HepG2 (cell line): ENCODE measurements around the gene PNKD. TPM values are rescaled to one million over a fixed set of nuclear protein-coding genes. Genes with fewer than 3 reads are reported as not detected.

Experiments
- EZH2 ChIP-seq: conservative IDR thresholded peaks from 2 replicates; pipeline ENCODE4 v1.6.1; 2012; ENCODE audit warnings: mild to moderate bottlenecking, low read depth, low read length, moderate library complexity
- MEF2D ChIP-seq: sonication (generic); formaldehyde crosslinking; IDR thresholded peaks from 2 replicates; pipeline ENCODE4 v1.5.1; 2020; ENCODE audit warnings: mild to moderate bottlenecking, missing genetic modification reagents
- MTF2 ChIP-seq: sonication (generic); formaldehyde crosslinking; IDR thresholded peaks from 2 replicates; pipeline ENCODE4 v1.5.0; 2020; ENCODE audit warnings: missing genetic modification reagents, borderline replicate concordance
- PHF5A ChIP-seq: IDR thresholded peaks from one replicate; pipeline ENCODE4 v1.6.1; 2018; ENCODE audit warnings: low read depth, missing genetic modification reagents; ENCODE audit not compliant: unreplicated experiment
- SMC3 ChIP-seq: IDR thresholded peaks from 2 replicates; pipeline ENCODE4 v1.6.1; 2011; ENCODE audit warnings: low read length, improper control_type of control experiment
- SNAPC2 ChIP-seq: sonication (generic); formaldehyde crosslinking; IDR thresholded peaks from 2 replicates; pipeline ENCODE4 v1.8.1; 2022; ENCODE audit warnings: mild to moderate bottlenecking, missing genetic modification reagents
- TBP ChIP-seq: sonication (generic); formaldehyde crosslinking; IDR thresholded peaks from 2 replicates; pipeline ENCODE4 v1.5.0; 2020; ENCODE audit warnings: missing genetic modification reagents
- ZNF138 ChIP-seq: sonication (generic); formaldehyde crosslinking; IDR thresholded peaks from 2 replicates; pipeline ENCODE4 v1.5.0; 2020; ENCODE audit warnings: mild to moderate bottlenecking, low read depth, missing genetic modification reagents
- ZNF724P ChIP-seq: sonication (generic); formaldehyde crosslinking; IDR thresholded peaks from 2 replicates; pipeline ENCODE4 v1.8.0; 2022; ENCODE audit warnings: missing genetic modification reagents, borderline replicate concordance
- polyA plus RNA-seq, 8 experiments: library from polyadenylated mRNA; depleted of rRNA in 3 of 8; stranded (reverse) in 7 of 8; unstranded in 1 of 8; fragments of >200 nt; fragmentation: Illumina TruSeq in 4 of 8; extraction: Trizol in 4 of 8; gene quantifications; 2 replicates each; pipeline versions ENCODE4 v1.2.1 to v1.2.3, GENCODE V29; 2011 to 2016; ENCODE audit warnings: low read depth in 4 of 8, missing spikeins in 1 of 8, mixed read lengths in 1 of 8; ENCODE audit not compliant: insufficient read depth in 1 of 8
- total RNA-seq, 5 experiments: library from RNA; depleted of rRNA; stranded (reverse); fragments of >200 nt; fragmentation: Illumina TruSeq; extraction: Trizol; gene quantifications; 2 replicates each; pipeline ENCODE4 v1.2.3, GENCODE V29; 2016; ENCODE audit warnings: low read depth in 1 of 5
- TF ChIP-seq, protein P1 (sequence below): sonication (generic); formaldehyde crosslinking; conservative IDR thresholded peaks from 2 replicates; pipeline ENCODE4 v1.4.0; 2020; ENCODE audit warnings: missing genetic modification reagents
- TF ChIP-seq, protein P2 (sequence below): IDR thresholded peaks from 2 replicates; pipeline ENCODE4 v1.6.1; 2016; ENCODE audit warnings: mild to moderate bottlenecking, missing biosample characterization, missing genetic modification reagents
- TF ChIP-seq, protein P3 (sequence below): sonication (generic); formaldehyde crosslinking; IDR thresholded peaks from 2 replicates; pipeline ENCODE4 v1.4.0; 2020; ENCODE audit warnings: mild to moderate bottlenecking, missing genetic modification reagents
- TF ChIP-seq, protein P4 (sequence below): sonication (generic); formaldehyde crosslinking; IDR thresholded peaks from 2 replicates; pipeline ENCODE4 v1.4.0; 2020; ENCODE audit warnings: missing genetic modification reagents, borderline replicate concordance
- TF ChIP-seq, protein P5 (sequence below), 2 experiments: IDR thresholded peaks; 2 replicates each; pipeline ENCODE4 v1.6.1; 2011 to 2012; ENCODE audit warnings: low read length in 2 of 2, borderline replicate concordance in 1 of 2, low read depth in 1 of 2, mild to moderate bottlenecking in 1 of 2, moderate library complexity in 1 of 2
- TF ChIP-seq, protein P6 (sequence below): sonication (generic); formaldehyde crosslinking; IDR thresholded peaks from 2 replicates; pipeline ENCODE4 v1.5.1; 2020; ENCODE audit warnings: missing genetic modification reagents, mild to moderate bottlenecking, borderline replicate concordance

The PNKD gene
- total and polyA plus RNA-seq, 2 of the 13 experiments (the other 11 are each of a cell fraction or from before 2014, with no cell fraction given), result 55.9 to 80.4 TPM

DNA sequence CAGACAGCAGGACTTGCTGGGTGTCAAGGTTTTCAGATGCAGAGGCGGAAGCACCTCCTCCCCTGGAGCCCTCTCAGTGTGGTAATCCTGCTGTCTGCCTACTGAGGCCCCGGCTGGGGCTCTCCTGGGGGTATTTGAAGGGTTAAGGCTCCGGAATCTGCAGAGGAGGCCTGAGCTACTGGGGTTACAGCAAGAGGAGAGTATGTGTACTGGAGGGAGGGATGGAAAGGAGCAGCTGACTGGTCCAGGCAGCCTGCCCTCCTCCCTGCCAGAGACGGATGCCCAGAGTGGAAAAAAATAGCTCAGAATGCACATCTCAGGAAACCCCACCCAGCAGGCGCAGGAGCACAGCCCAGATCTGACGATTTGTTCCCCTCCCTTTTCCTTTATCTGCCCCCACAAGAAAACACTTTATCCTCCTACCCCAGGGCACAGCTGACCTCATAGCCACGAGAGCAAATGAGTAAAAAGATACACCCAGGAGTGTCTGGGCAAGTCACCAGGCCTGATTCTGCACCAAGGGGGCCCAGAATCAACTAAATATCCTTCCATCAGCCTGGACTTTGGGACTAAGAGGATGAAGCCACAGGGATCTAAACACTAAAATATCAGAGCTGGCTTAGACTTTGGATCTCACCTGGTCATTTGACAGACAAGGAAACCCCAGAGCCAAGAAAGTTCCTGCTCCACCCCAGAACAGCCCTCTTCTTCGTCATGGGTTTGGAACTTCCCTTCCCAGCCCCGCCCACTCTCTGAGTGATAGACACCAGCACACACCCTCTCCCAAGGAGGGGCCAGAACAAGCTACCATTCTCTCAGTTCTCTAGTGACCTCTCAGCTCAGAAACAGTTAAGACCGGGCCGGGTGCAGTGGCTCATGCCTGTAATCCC lies 16.5 kb downstream of the PNKD start (continued):
- TF ChIP-seq, protein P1, sequence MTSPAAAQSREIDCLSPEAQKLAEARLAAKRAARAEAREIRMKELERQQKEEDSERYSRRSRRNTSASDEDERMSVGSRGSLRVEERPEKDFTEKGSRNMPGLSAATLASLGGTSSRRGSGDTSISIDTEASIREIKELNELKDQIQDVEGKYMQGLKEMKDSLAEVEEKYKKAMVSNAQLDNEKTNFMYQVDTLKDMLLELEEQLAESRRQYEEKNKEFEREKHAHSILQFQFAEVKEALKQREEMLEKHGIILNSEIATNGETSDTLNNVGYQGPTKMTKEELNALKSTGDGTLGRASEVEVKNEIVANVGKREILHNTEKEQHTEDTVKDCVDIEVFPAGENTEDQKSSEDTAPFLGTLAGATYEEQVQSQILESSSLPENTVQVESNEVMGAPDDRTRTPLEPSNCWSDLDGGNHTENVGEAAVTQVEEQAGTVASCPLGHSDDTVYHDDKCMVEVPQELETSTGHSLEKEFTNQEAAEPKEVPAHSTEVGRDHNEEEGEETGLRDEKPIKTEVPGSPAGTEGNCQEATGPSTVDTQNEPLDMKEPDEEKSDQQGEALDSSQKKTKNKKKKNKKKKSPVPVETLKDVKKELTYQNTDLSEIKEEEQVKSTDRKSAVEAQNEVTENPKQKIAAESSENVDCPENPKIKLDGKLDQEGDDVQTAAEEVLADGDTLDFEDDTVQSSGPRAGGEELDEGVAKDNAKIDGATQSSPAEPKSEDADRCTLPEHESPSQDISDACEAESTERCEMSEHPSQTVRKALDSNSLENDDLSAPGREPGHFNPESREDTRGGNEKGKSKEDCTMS, result no peak
- TF ChIP-seq, protein P2, sequence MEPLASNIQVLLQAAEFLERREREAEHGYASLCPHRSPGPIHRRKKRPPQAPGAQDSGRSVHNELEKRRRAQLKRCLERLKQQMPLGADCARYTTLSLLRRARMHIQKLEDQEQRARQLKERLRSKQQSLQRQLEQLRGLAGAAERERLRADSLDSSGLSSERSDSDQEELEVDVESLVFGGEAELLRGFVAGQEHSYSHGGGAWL (CRISPR knock-in tag), result no peak
- TF ChIP-seq PHF5A (CRISPR knock-in tag) (no peak), SNAPC2 (no peak), ZNF724P (CRISPR knock-in tag) (no peak), MEF2D (CRISPR knock-in tag) (no peak), MTF2 (no peak), ZNF138 (CRISPR knock-in tag) (no peak), TBP (CRISPR knock-in tag) (no peak), EZH2 (no peak), SMC3 (no peak)
- TF ChIP-seq, protein P3, sequence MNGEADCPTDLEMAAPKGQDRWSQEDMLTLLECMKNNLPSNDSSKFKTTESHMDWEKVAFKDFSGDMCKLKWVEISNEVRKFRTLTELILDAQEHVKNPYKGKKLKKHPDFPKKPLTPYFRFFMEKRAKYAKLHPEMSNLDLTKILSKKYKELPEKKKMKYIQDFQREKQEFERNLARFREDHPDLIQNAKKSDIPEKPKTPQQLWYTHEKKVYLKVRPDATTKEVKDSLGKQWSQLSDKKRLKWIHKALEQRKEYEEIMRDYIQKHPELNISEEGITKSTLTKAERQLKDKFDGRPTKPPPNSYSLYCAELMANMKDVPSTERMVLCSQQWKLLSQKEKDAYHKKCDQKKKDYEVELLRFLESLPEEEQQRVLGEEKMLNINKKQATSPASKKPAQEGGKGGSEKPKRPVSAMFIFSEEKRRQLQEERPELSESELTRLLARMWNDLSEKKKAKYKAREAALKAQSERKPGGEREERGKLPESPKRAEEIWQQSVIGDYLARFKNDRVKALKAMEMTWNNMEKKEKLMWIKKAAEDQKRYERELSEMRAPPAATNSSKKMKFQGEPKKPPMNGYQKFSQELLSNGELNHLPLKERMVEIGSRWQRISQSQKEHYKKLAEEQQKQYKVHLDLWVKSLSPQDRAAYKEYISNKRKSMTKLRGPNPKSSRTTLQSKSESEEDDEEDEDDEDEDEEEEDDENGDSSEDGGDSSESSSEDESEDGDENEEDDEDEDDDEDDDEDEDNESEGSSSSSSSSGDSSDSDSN (CRISPR knock-in tag), result no peak
- TF ChIP-seq, protein P4, sequence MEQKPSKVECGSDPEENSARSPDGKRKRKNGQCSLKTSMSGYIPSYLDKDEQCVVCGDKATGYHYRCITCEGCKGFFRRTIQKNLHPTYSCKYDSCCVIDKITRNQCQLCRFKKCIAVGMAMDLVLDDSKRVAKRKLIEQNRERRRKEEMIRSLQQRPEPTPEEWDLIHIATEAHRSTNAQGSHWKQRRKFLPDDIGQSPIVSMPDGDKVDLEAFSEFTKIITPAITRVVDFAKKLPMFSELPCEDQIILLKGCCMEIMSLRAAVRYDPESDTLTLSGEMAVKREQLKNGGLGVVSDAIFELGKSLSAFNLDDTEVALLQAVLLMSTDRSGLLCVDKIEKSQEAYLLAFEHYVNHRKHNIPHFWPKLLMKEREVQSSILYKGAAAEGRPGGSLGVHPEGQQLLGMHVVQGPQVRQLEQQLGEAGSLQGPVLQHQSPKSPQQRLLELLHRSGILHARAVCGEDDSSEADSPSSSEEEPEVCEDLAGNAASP, result 0 out of 2 replicates have a peak, but pooled peaks have one; percentile 14
- TF ChIP-seq, protein P5, sequence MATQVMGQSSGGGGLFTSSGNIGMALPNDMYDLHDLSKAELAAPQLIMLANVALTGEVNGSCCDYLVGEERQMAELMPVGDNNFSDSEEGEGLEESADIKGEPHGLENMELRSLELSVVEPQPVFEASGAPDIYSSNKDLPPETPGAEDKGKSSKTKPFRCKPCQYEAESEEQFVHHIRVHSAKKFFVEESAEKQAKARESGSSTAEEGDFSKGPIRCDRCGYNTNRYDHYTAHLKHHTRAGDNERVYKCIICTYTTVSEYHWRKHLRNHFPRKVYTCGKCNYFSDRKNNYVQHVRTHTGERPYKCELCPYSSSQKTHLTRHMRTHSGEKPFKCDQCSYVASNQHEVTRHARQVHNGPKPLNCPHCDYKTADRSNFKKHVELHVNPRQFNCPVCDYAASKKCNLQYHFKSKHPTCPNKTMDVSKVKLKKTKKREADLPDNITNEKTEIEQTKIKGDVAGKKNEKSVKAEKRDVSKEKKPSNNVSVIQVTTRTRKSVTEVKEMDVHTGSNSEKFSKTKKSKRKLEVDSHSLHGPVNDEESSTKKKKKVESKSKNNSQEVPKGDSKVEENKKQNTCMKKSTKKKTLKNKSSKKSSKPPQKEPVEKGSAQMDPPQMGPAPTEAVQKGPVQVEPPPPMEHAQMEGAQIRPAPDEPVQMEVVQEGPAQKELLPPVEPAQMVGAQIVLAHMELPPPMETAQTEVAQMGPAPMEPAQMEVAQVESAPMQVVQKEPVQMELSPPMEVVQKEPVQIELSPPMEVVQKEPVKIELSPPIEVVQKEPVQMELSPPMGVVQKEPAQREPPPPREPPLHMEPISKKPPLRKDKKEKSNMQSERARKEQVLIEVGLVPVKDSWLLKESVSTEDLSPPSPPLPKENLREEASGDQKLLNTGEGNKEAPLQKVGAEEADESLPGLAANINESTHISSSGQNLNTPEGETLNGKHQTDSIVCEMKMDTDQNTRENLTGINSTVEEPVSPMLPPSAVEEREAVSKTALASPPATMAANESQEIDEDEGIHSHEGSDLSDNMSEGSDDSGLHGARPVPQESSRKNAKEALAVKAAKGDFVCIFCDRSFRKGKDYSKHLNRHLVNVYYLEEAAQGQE (IDR thresholded peaks at IDR 0.05; ENCODE audit: borderline replicate concordance in 1 of 2, low read depth in 1 of 2, low read length in 2 of 2), result no peak
- TF ChIP-seq, protein P6, sequence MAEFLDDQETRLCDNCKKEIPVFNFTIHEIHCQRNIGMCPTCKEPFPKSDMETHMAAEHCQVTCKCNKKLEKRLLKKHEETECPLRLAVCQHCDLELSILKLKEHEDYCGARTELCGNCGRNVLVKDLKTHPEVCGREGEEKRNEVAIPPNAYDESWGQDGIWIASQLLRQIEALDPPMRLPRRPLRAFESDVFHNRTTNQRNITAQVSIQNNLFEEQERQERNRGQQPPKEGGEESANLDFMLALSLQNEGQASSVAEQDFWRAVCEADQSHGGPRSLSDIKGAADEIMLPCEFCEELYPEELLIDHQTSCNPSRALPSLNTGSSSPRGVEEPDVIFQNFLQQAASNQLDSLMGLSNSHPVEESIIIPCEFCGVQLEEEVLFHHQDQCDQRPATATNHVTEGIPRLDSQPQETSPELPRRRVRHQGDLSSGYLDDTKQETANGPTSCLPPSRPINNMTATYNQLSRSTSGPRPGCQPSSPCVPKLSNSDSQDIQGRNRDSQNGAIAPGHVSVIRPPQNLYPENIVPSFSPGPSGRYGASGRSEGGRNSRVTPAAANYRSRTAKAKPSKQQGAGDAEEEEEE (CRISPR knock-in tag), result no peak
